Activated CD4-positive, alpha-beta memory T cell treated with anti-CD3 and anti-CD28 coated beads for 36 hours (primary cell): ENCODE measurements around the gene ZNF341. TPM values are rescaled to one million over a fixed set of nuclear protein-coding genes. Genes with fewer than 3 reads are reported as not detected.
A peak's percentile ranks its signal among the peaks of the same experiment; 100 is the strongest.
"Not testable (repeated sequence)": the region's sequence is repeated elsewhere in the genome, so short reads cannot be mapped to it uniquely, and the experiment has no call there.

ENCODE experiments used
- CTCF ChIA-PET: fragments of 350-600 bp; sonication (Branson Sonifier 250); formaldehyde crosslinking; loops from one replicate; lab custom pipeline; 2021; ENCODE audit warnings: antibody characterized with exemption, inconsistent platforms; lab: Charles Lee
- POLR2A ChIA-PET: fragments of 350-600 bp; sonication (Branson Sonifier 250); formaldehyde crosslinking; loops from one replicate; lab custom pipeline; 2021; ENCODE audit warnings: antibody characterized with exemption; lab: Charles Lee
- DNase-seq: peaks from one replicate; pipeline ENCODE4 v3.0.0-alpha.2; 2020
- H3K27ac Mint-ChIP-seq: one replicate; pipeline ENCODE4 v1.8.0; 2021; ENCODE audit warnings: mixed read lengths
- H3K27me3 Mint-ChIP-seq: one replicate; pipeline ENCODE4 v1.8.0; 2021; ENCODE audit warnings: mixed read lengths
- H3K36me3 Mint-ChIP-seq: one replicate; pipeline ENCODE4 v1.8.0; 2021; ENCODE audit warnings: mixed read lengths
- H3K4me1 Mint-ChIP-seq: one replicate; pipeline ENCODE4 v1.8.0; 2021; ENCODE audit warnings: low read depth, mixed read lengths
- H3K4me3 Mint-ChIP-seq: one replicate; pipeline ENCODE4 v1.8.0; 2021; ENCODE audit warnings: mild to moderate bottlenecking, mixed read lengths
- H3K9me3 Mint-ChIP-seq: one replicate; pipeline ENCODE4 v1.8.0; 2021; ENCODE audit warnings: mixed read lengths
- intact Hi-C: fragments of 100-400 bp; cut with micrococcal nuclease; formaldehyde crosslinking; loops from one replicate; pipeline ENCODE4 v1.15.1; 2023
- total RNA-seq, 2 experiments: library from RNA; stranded (reverse); gene quantifications; one replicate each; pipeline ENCODE4 v1.2.3, GENCODE V29; 2021

The ZNF341 gene
- total RNA-seq, 2 experiments from 2014 or later, result 5.9 TPM

- H3K27ac Mint-ChIP-seq, result peak overlapping the region; percentile 82
- DNase-seq, result no peak
- H3K9me3 Mint-ChIP-seq, result no peaks in the 10 kb centered on the region
- H3K36me3 Mint-ChIP-seq, result peaks cover 9% of the 10 kb centered on the region
- CTCF ChIA-PET, result interaction anchor here (3.5 kb wide), 1 partner anchor 22 kb away, joined by 28 read pairs; the partner anchor contains the start of gene ACTL10
- intact Hi-C loops, result loop anchor here (5.0 kb wide), 1 partner anchor 423 kb away; the partner anchor contains the start of gene EIF2S2
- H3K4me3 Mint-ChIP-seq, result no peak overlapping the region
- POLR2A ChIA-PET, result interaction anchor here (1.1 kb wide), 1 partner anchor 31 kb away, joined by 5 read pairs; the partner anchor contains the start of gene PXMP4
- peaks cover 47% of the 10 kb centered on the region for H3K4me1 Mint-ChIP-seq
- H3K27me3 Mint-ChIP-seq, result no peaks in the 10 kb centered on the region
Observed at GRCh38 chr20:33689493-33689892, 42.3 kb upstream of the ZNF341 start.

GRCh38 chr20:33689973-33690372 lies 41.8 kb upstream of the ZNF341 start:
- POLR2A ChIA-PET, result interaction anchor here (1.1 kb wide), 1 partner anchor 30 kb away, joined by 5 read pairs; the partner anchor contains the start of gene PXMP4
- Mint-ChIP-seq H3K4me3 (peak overlapping the region; percentile 38), H3K27me3 (no peaks in the 10 kb centered on the region), H3K9me3 (no peaks in the 10 kb centered on the region), H3K27ac (peak overlapping the region; percentile 82), H3K4me1 (peaks cover 42% of the 10 kb centered on the region), H3K36me3 (peaks cover 4% of the 10 kb centered on the region)
- intact Hi-C loops, result loop anchor here (1.0 to 5.0 kb wide), 2 partner anchors 30 to 422 kb away; partner anchors contain the start of genes EIF2S2 and PXMP4
- CTCF ChIA-PET, result no interaction called here
- peak; percentile 78 for DNase-seq

DNA sequence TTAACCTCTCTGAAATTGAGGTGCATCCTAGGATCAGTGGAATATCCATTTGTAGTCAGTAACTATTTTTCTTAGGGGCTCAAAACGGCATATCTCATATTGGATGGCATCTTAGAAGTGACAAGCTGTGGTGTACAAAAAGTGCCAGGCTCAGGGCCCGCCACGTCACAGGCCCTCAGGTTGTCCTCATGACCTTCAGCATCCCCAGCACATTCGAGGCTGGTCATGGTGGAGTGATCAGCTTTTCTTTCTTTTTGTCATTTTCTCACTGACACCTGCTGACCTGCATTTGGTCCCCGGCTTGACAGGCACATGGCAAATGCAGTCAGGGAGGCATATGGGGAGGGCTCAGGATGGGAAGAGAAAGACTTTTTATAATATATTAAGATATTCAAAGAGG lies 38.5 kb upstream of the ZNF341 start:
- intact Hi-C loops, result no loop called here
- H3K36me3 Mint-ChIP-seq, result no peaks in the 10 kb centered on the region
- no peak overlapping the region for H3K4me3 Mint-ChIP-seq
- no peaks in the 10 kb centered on the region for H3K27me3 Mint-ChIP-seq
- H3K9me3 Mint-ChIP-seq, result peaks cover under 1% of the 10 kb centered on the region
- H3K27ac Mint-ChIP-seq, result no peak overlapping the region
- ChIA-PET POLR2A (no interaction called here), CTCF (interaction anchor here (0.8 kb wide), 1 partner anchor 99 kb away, joined by 3 read pairs; no protein-coding TSS in a partner anchor)
- no peak for DNase-seq
- peaks cover 20% of the 10 kb centered on the region for H3K4me1 Mint-ChIP-seq

- DNase-seq, result no peak
- H3K4me3 Mint-ChIP-seq, result no peak overlapping the region
- no peaks in the 10 kb centered on the region for H3K27me3 Mint-ChIP-seq
- POLR2A ChIA-PET, result no interaction called here
- CTCF ChIA-PET, result interaction anchor here (0.8 kb wide), 1 partner anchor 98 kb away, joined by 3 read pairs; no protein-coding TSS in a partner anchor
- peaks cover 3% of the 10 kb centered on the region for H3K9me3 Mint-ChIP-seq
- no peaks in the 10 kb centered on the region for H3K36me3 Mint-ChIP-seq
- peaks cover 13% of the 10 kb centered on the region for H3K4me1 Mint-ChIP-seq
- intact Hi-C loops, result no loop called here
- H3K27ac Mint-ChIP-seq, result no peak overlapping the region
Observed at GRCh38 chr20:33693741-33694638, 37.8 kb upstream of the ZNF341 start.

DNA sequence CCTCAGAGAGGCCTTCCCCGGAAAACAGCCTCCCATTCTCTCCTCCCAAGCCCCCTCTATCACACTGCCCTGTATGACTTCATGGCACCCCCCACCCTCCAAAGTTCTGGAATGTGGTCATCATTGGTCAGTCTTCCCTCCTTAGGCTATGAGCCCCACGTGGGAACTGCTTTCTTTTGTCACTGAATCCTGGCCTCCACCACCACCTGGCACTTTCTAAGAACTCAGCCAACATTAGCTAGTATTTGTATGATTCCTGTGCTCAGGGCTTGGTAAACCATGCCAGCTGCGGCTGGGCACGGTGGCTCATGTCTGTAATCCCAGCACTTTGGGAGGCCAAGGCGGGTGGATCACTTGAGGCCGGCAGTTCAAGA lies 37.2 kb upstream of the ZNF341 start:
- no peak for DNase-seq
- no peaks in the 10 kb centered on the region for H3K36me3 Mint-ChIP-seq
- H3K9me3 Mint-ChIP-seq, result peaks cover 3% of the 10 kb centered on the region
- H3K4me1 Mint-ChIP-seq, result peaks cover 7% of the 10 kb centered on the region
- intact Hi-C loops, result no loop called here
- H3K27ac Mint-ChIP-seq, result no peak overlapping the region
- ChIA-PET CTCF (no interaction called here), POLR2A (no interaction called here)
- H3K4me3 Mint-ChIP-seq, result no peak overlapping the region
- H3K27me3 Mint-ChIP-seq, result no peaks in the 10 kb centered on the region

DNA sequence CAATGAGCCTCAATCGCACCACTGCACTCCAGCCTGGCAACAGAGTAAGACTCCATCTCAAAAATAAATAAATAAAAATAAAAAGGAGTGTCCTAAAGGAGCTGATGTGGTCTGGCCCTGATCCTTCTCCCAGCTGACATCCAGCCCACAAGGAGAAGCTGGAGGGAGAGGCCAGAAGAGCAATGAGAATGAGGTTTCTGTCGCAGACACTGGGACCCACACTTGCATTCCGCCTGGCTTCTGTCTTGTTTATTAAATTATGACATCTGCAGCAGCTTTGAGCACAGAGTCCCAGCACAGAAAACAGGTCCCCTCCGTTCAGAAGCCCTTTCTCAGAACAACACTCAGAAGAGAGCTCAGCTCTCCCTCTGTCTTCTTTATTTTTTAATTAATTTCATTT lies 35.3 kb upstream of the ZNF341 start:
- Mint-ChIP-seq H3K4me1 (no peaks in the 10 kb centered on the region), H3K36me3 (no peaks in the 10 kb centered on the region), H3K27me3 (no peaks in the 10 kb centered on the region), H3K9me3 (peaks cover 3% of the 10 kb centered on the region), H3K4me3 (no peak overlapping the region), H3K27ac (no peak overlapping the region)
- intact Hi-C loops, result no loop called here
- POLR2A ChIA-PET, result no interaction called here
- CTCF ChIA-PET, result no interaction called here
- no peak for DNase-seq

- H3K27ac Mint-ChIP-seq, result no peak overlapping the region
Observed at GRCh38 chr20:33697129-33697528, 34.7 kb upstream of the ZNF341 start.

DNA sequence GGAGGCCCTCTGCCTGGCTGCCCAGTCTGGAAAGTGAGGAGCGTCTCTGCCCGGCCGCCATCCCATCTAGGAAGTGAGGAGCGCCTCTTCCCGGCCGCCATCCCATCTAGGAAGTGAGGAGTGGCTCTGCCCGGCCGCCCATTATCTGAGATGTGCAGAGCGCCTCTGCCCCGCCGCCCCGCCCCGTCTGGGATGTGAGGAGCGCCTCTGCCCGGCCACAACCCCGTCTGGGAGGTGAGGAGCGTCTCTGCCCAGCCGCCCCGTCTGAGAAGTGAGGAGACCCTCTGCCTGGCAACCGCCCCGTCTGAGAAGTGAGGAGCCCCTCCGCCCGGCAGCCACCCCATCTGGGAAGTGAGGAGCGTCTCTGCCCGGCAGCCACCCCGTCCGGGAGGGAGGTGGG lies 32.8 kb upstream of the ZNF341 start:
- intact Hi-C loops, H3K27ac Mint-ChIP-seq, CTCF ChIA-PET, DNase-seq, H3K36me3 Mint-ChIP-seq, H3K9me3 Mint-ChIP-seq, H3K27me3 Mint-ChIP-seq, H3K4me3 Mint-ChIP-seq, H3K4me1 Mint-ChIP-seq, POLR2A ChIA-PET: not testable (repeated sequence)

More at GRCh38 chr20:33697129-33697528, 34.7 kb upstream of the ZNF341 start:
- Mint-ChIP-seq H3K9me3 (peaks cover 3% of the 10 kb centered on the region), H3K36me3 (no peaks in the 10 kb centered on the region), H3K4me1 (no peaks in the 10 kb centered on the region), H3K27me3 (no peaks in the 10 kb centered on the region), H3K4me3 (no peak overlapping the region)
- CTCF ChIA-PET, result no interaction called here
- no peak for DNase-seq
- POLR2A ChIA-PET, result no interaction called here
- intact Hi-C loops, result no loop called here

DNA sequence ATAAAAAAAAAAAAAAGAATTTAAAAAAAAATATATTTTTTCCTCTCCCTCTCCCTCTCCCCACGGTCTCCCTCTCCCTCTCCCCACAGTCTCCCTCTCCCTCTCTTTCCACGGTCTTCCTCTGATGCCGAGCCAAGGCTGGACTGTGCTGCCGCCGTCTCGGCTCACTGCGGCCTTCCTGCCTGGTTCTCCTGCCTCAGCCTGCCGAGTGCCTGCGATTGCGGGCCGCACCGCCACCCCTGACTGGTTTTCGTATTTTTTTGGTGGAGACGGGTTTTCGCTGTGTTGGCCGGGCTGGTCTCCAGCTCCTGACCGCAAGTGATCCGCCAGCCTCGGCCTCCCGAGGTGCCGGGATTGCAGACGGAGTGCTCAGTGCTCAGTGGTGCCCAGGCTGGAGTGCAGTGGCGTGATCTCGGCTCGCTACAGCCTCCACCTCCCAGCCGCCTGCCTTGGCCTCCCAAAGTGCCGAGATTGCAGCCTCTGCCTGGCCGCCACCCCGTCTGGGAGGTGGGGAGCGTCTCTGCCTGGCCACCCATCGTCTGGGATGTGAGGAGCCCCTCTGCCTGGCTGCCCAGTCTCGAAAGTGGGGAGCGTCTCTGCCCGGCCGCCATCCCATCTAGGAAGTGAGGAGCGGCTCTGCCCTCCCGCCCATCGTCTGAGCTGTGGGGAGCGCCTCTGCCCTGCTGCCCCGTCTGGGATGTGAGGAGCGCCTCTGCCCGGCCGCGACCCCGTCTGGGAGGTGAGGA lies 30.9 kb upstream of the ZNF341 start:
- POLR2A ChIA-PET, H3K4me1 Mint-ChIP-seq, intact Hi-C loops, H3K27ac Mint-ChIP-seq, H3K36me3 Mint-ChIP-seq, H3K27me3 Mint-ChIP-seq, H3K9me3 Mint-ChIP-seq, DNase-seq, H3K4me3 Mint-ChIP-seq, CTCF ChIA-PET: not testable (repeated sequence)

DNA sequence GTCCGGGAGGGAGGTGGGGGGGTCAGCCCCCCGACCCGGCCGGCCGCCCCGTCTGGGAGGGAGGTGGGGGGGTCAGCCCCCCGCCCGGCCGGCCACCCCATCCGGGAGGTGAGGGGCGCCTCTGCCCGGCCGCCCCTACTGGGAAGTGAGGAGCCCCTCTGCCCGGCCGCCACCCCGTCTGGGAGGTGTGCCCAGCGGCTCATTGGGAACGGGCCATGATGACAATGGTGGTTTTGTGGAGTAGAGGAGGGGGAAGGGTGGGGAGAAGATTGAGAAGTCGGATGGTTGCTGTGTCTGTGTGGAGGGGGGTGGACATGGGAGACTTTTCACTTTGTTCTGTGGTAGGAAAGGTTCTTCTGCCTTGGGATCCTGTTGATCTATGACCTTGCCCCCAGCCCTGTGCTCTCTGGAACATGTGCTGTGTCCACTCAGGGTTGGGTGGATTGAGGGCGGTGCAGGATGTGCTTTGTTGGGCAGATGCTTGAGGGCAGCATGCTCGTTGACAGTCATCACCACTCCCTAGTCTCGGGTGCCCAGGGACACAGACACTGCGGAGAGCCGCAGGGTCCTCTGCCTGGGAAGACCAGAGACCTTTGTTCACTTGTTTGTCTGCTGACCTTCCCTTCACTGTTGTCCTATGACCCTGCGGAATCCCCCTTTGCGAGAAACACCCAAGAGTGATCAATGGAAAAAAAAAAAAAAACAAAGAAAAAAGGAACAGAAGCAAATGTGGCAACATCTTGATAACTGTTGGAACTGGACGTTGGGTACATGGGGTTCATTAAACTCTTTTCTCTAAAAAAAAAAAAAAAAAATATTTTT lies 30.0 kb upstream of the ZNF341 start:
- ChIA-PET CTCF (no interaction called here), POLR2A (no interaction called here)
- DNase-seq, result no peak
- H3K4me1 Mint-ChIP-seq, result no peaks in the 10 kb centered on the region
- H3K9me3 Mint-ChIP-seq, result peaks cover 3% of the 10 kb centered on the region
- no peaks in the 10 kb centered on the region for H3K27me3 Mint-ChIP-seq
- intact Hi-C loops, result no loop called here
- H3K27ac Mint-ChIP-seq, result no peak overlapping the region
- H3K36me3 Mint-ChIP-seq, result no peaks in the 10 kb centered on the region
- H3K4me3 Mint-ChIP-seq, result no peak overlapping the region

DNA sequence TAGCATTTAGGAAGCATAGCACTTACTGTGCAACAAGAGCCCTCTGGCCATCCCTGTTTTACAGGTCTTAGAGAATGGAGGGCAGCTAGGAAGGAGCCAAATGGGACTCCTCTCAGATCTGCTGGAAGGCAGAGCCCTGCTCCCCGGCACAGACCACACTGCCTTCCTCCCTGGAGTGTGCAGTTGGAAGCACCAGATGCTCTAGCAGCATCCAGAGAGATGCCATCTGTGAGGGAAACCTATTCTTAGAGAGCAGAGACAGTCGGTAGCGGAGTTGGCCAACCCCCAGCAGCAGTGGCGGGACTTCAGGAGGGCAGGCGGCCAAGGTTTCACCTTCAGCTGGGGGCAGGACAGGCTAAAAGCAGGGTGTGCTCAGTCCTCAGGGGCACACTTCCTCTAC lies 28.9 kb upstream of the ZNF341 start:
- no peaks in the 10 kb centered on the region for H3K4me1 Mint-ChIP-seq
- no peak for DNase-seq
- peaks cover 3% of the 10 kb centered on the region for H3K9me3 Mint-ChIP-seq
- H3K36me3 Mint-ChIP-seq, result no peaks in the 10 kb centered on the region
- intact Hi-C loops, result no loop called here
- ChIA-PET CTCF (no interaction called here), POLR2A (no interaction called here)
- no peaks in the 10 kb centered on the region for H3K27me3 Mint-ChIP-seq
- no peak overlapping the region for H3K4me3 Mint-ChIP-seq
- H3K27ac Mint-ChIP-seq, result no peak overlapping the region
